ENCODE results near the gene GALR1.
A peak's percentile ranks its signal among the peaks of the same experiment; 100 is the strongest.
"Not testable (repeated sequence)": the region's sequence is repeated elsewhere in the genome, so short reads cannot be mapped to it uniquely, and the experiment has no call there.

GALR1 gene

GRCh38 chr18:77250926-77251729 is 1.5 kb downstream of the GALR1 start:
- no peak for DNase-seq

- no peak for DNase-seq
These were observed 2.0 kb downstream of the GALR1 start for GRCh38 chr18:77251730-77252050.

- no peak for DNase-seq
These were observed 5.2 kb downstream of the GALR1 start for GRCh38 chr18:77254711-77255405.

- no peak for DNase-seq
These were observed 5.9 kb downstream of the GALR1 start for GRCh38 chr18:77255426-77256105.

GRCh38 chr18:77262643-77263465 is 13.2 kb downstream of the GALR1 start:
- DNase-seq = no peak

- DNase-seq = no peak
These were observed 13.8 kb downstream of the GALR1 start for GRCh38 chr18:77263466-77263763.

GRCh38 chr18:77267969-77268368 is 18.3 kb downstream of the GALR1 start:
- DNase-seq = no peak

GRCh38 chr18:77268456-77268855 is 18.8 kb downstream of the GALR1 start:
- DNase-seq = peak; percentile 21 to 56

- DNase-seq = no peak
These were observed 22.2 kb downstream of the GALR1 start for GRCh38 chr18:77271576-77272481.

GRCh38 chr18:77290841-77291240 is 41.2 kb downstream of the GALR1 start:
- DNase-seq = not testable (repeated sequence)

GRCh38 chr18:77298172-77298571 is 48.5 kb downstream of the GALR1 start:
- DNase-seq = no peak

- no peak for DNase-seq
These were observed 50.1 kb downstream of the GALR1 start for GRCh38 chr18:77299706-77300105.

- no peak for DNase-seq
These were observed 50.9 kb downstream of the GALR1 start for GRCh38 chr18:77300579-77300978.

- no peak for DNase-seq
These were observed 54.6 kb downstream of the GALR1 start for GRCh38 chr18:77304268-77304667.

GRCh38 chr18:77305676-77306075 is 56.0 kb downstream of the GALR1 start:
- no peak for DNase-seq

- no peak for DNase-seq
These were observed 58.6 kb downstream of the GALR1 start for GRCh38 chr18:77308216-77308615.

- DNase-seq = no peak
These were observed 64.9 kb downstream of the GALR1 start for GRCh38 chr18:77314511-77314910.

- DNase-seq = no peak
These were observed 65.3 kb downstream of the GALR1 start for GRCh38 chr18:77314952-77315351.

GRCh38 chr18:77316008-77316407 is 66.4 kb downstream of the GALR1 start:
- no peak for DNase-seq

GRCh38 chr18:77316641-77317040 is 67.0 kb downstream of the GALR1 start:
- DNase-seq = no peak

GRCh38 chr18:77320971-77321559 is 71.4 kb downstream of the GALR1 start:
- no peak for DNase-seq

All from inflammatory macrophage treated with lipopolysaccharide for 1 hour (primary cell).